Heart left ventricle (tissue), 13 donors: ENCODE measurements around the gene CALML5.

Experiments
- POLR2A ChIP-seq, 2 donors: fragments of 450-650 bp; IDR thresholded peaks; one replicate each; pipeline ENCODE4 v1.6.1; 2017; ENCODE audit warnings: antibody characterized with exemption in 2 of 2, mild to moderate bottlenecking in 2 of 2, moderate library complexity in 2 of 2
- TF ChIP-seq, protein P1 (sequence below), 12 donors: fragments of 200-600 bp; sonication (generic) in 4 of 12; IDR thresholded peaks; one replicate each; pipeline versions ENCODE4 v1.5.0 to v1.8.0; 2018 to 2022; ENCODE audit warnings: antibody characterized with exemption in 12 of 12, mild to moderate bottlenecking in 5 of 12
- donor health status: ischemic (EF 13 %, LVEDD 7.1; RV severe dilation, severe dysfunction).
- donor health status: DM: no; HTN: yes; CAD: no.
- donor health status: DM: no; HTN: no; CAD: no.
- donor health status: ischemic (EF 25% LVEDD 6.9; RV normal size, moderate dysfunction).
- donor health status: ischemic (EF 25% LVEDD 5.7; RV mildly dilated, moderate dysfunction).
- donor health status: ischemic (EF 35%, LVEDD 5.7; RV mildly dilated, moderate dysfunction).
- donor health status: nonischemic (EF 11% LVEDD 7.7; RV severe dilation, severe dysfunction).
- donor health status: DM: yes; HTN: yes; CAD: no.
- donor health status: PGD.
- donor health status: ischemic (EF 29% LVEDD 5.4; RV normal size, mild dysfunction).
- donor health status: nonischemic (EF 23%, LVEDD 6.1; RV moderate dilation, normal function).

DNA sequence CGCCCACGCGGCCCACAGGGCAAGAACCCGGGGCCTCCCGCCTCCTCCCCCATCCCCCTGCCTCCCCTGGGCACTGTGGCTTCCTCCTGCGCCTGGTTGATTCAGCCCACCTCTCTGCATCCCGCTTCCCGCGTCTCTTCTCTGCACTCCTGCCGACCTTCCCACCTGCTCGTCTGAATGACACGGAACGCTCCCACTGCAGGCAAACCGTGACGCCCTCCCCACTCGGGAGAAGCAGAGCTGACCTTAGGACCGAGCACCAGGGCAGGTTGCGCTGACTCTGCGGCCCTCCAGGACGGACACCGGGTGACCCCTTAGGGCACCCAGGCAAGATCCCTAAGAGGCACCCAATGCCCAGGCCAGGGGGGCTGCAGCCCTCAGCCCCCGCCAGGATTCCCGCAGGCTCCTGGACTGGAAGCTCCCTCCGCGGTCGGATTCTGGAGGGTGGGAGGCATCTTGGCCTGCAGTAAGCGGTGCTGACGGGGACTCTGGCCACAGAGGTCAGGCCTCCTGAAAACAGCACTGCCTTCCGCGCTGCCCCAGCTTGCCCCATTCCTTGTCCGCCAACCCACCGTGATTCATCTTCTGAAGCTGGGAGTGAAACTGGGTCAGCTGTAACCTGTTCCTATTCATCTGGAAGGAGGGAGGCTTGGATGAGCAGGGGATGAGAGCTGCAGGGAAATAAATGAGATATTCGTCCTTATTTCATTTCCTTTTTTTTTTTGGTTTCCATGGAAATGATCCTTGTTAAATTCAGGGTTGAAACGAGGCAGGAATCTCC, 26.4 kb upstream of the CALML5 start:
- TF ChIP-seq, protein P1, sequence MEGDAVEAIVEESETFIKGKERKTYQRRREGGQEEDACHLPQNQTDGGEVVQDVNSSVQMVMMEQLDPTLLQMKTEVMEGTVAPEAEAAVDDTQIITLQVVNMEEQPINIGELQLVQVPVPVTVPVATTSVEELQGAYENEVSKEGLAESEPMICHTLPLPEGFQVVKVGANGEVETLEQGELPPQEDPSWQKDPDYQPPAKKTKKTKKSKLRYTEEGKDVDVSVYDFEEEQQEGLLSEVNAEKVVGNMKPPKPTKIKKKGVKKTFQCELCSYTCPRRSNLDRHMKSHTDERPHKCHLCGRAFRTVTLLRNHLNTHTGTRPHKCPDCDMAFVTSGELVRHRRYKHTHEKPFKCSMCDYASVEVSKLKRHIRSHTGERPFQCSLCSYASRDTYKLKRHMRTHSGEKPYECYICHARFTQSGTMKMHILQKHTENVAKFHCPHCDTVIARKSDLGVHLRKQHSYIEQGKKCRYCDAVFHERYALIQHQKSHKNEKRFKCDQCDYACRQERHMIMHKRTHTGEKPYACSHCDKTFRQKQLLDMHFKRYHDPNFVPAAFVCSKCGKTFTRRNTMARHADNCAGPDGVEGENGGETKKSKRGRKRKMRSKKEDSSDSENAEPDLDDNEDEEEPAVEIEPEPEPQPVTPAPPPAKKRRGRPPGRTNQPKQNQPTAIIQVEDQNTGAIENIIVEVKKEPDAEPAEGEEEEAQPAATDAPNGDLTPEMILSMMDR (IDR thresholded peaks at IDR 0.05) = no peak
- TF ChIP-seq POLR2A (IDR thresholded peaks at IDR 0.05) = no peak
